ENCODE results near the gene LSAMP.

LSAMP gene

GRCh38 chr3:115999613-116000012 is 445.7 kb downstream of the LSAMP start:
- POLR2A ChIA-PET, result no interaction called here
- Histone ChIP-seq H3K4me1 (ENCODE audit: control insufficient read depth, insufficient read depth, low read length) (no peaks in the 10 kb centered on the region), H3K9me3 (ENCODE audit: control insufficient read depth, insufficient read depth, low read depth, low read length) (no peaks in the 10 kb centered on the region), H3K36me3 (ENCODE audit: control insufficient read depth in 2 of 2, insufficient read depth in 1 of 2, low read length in 2 of 2) (no peaks in the 10 kb centered on the region), H3K4me3 (ENCODE audit: low read depth, low read length) (no peak overlapping the region), H3K27ac (ENCODE audit: extremely low read depth, low read depth, low read length) (no peak overlapping the region)
- TF ChIP-seq ZNF660 (tag by site-specific recombination; IDR thresholded peaks at IDR 0.05) (no peak), GLI4 (tag by site-specific recombination; IDR thresholded peaks at IDR 0.05) (no peak), ZIC2 (tag by site-specific recombination; IDR thresholded peaks at IDR 0.05) (0 out of 2 replicates have a peak, but pooled peaks have one; percentile 18), ZNF404 (tag by site-specific recombination; IDR thresholded peaks at IDR 0.05) (no peak), KLF10 (tag by site-specific recombination; IDR thresholded peaks at IDR 0.05) (no peak), KLF17 (tag by site-specific recombination; IDR thresholded peaks at IDR 0.05) (no peak)
- TF ChIP-seq, protein P1, sequence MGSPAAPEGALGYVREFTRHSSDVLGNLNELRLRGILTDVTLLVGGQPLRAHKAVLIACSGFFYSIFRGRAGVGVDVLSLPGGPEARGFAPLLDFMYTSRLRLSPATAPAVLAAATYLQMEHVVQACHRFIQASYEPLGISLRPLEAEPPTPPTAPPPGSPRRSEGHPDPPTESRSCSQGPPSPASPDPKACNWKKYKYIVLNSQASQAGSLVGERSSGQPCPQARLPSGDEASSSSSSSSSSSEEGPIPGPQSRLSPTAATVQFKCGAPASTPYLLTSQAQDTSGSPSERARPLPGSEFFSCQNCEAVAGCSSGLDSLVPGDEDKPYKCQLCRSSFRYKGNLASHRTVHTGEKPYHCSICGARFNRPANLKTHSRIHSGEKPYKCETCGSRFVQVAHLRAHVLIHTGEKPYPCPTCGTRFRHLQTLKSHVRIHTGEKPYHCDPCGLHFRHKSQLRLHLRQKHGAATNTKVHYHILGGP (tag by site-specific recombination; IDR thresholded peaks at IDR 0.05), result no peak
- CTCF ChIA-PET, result interaction anchor here (1.0 kb wide), 1 partner anchor 163 kb away, joined by 3 read pairs; no protein-coding TSS in a partner anchor

DNA sequence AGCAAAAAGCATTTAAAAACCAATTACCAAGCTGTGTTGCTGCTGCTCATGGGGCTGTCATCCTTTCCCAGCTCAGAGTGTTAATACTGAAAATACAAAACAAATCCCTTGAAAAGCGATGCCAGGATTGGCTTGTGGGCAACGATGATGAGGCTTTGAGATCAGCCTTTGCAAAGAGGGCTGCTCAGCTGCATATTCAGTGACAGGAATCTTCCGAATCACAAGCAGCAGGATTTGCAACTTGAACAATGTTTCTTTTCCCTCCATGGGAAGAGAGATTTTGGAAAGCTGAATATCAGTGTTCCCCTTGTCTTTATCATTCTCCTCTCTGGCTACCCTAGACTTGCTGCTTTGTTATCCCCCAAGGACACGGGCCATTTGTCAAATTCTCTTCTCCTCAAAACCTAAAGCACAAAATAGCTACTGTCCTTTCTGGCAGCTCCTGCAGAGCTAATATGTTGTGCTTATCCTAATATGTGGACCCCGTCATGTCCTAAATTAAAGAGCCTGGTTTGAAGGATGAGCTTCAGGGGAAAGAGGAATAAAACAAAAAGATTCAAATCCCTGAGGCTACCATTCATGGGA is 446.2 kb downstream of the LSAMP start:
- POLR2A ChIA-PET, result no interaction called here

GRCh38 chr3:115996420-115997108 is 448.7 kb downstream of the LSAMP start:
- Histone ChIP-seq H3K4me1 (ENCODE audit: control insufficient read depth, insufficient read depth, low read length) (no peaks in the 10 kb centered on the region), H3K36me3 (ENCODE audit: control insufficient read depth in 2 of 2, insufficient read depth in 1 of 2, low read length in 2 of 2) (no peaks in the 10 kb centered on the region), H3K4me3 (ENCODE audit: low read depth, low read length) (no peak overlapping the region), H3K27ac (ENCODE audit: extremely low read depth, low read depth, low read length) (no peak overlapping the region), H3K9me3 (ENCODE audit: control insufficient read depth, insufficient read depth, low read depth, low read length) (no peaks in the 10 kb centered on the region)
- ChIA-PET POLR2A (no interaction called here), CTCF (no interaction called here)
- no peak for TF ChIP-seq WT1 (tag by site-specific recombination; IDR thresholded peaks at IDR 0.05)
- TF ChIP-seq ZFP69B (tag by site-specific recombination; IDR thresholded peaks at IDR 0.05), result no peak
- no peak for TF ChIP-seq ZNF37A (tag by site-specific recombination; IDR thresholded peaks at IDR 0.05)
- TF ChIP-seq ZNF660 (tag by site-specific recombination; IDR thresholded peaks at IDR 0.05), result no peak
- no peak for TF ChIP-seq ZNF701 (tag by site-specific recombination; IDR thresholded peaks at IDR 0.05)
- no peak for TF ChIP-seq ZNF76 (tag by site-specific recombination; IDR thresholded peaks at IDR 0.05; ENCODE audit: borderline replicate concordance, low read depth)
- no peak for TF ChIP-seq KLF9 (tag by site-specific recombination; IDR thresholded peaks at IDR 0.05; ENCODE audit: low read depth)
- no peak for TF ChIP-seq EGR2 (tag by site-specific recombination; IDR thresholded peaks at IDR 0.05; ENCODE audit: low read depth)

More for the DNA sequence above, 446.2 kb downstream of the LSAMP start:
- H3K36me3 ChIP-seq (ENCODE audit: control insufficient read depth in 2 of 2, insufficient read depth in 1 of 2, low read length in 2 of 2), result no peaks in the 10 kb centered on the region
- no peaks in the 10 kb centered on the region for H3K9me3 ChIP-seq (ENCODE audit: control insufficient read depth, insufficient read depth, low read depth, low read length)
- CTCF ChIA-PET, result interaction anchor here (1.0 kb wide), 1 partner anchor 163 kb away, joined by 3 read pairs; no protein-coding TSS in a partner anchor
- no peak overlapping the region for H3K27ac ChIP-seq (ENCODE audit: extremely low read depth, low read depth, low read length)
- H3K4me3 ChIP-seq (ENCODE audit: low read depth, low read length), result no peak overlapping the region
- TF ChIP-seq ZNF354C (tag by site-specific recombination; IDR thresholded peaks at IDR 0.05; ENCODE audit: borderline replicate concordance, low read depth), result no peak
- no peak for TF ChIP-seq PRDM1 (tag by site-specific recombination; IDR thresholded peaks at IDR 0.05)
- TF ChIP-seq ZNF335 (tag by site-specific recombination; conservative IDR thresholded peaks at IDR 0.05), result no peak
- TF ChIP-seq ZNF558 (tag by site-specific recombination; IDR thresholded peaks at IDR 0.05), result no peak
- TF ChIP-seq ZNF112 (tag by site-specific recombination; IDR thresholded peaks at IDR 0.05), result no peak
- TF ChIP-seq ZNF404 (tag by site-specific recombination; IDR thresholded peaks at IDR 0.05), result no peak
- TF ChIP-seq ZNF843 (tag by site-specific recombination; IDR thresholded peaks at IDR 0.05), result no peak
- TF ChIP-seq ZNF548 (tag by site-specific recombination; IDR thresholded peaks at IDR 0.05), result no peak
- H3K4me1 ChIP-seq (ENCODE audit: control insufficient read depth, insufficient read depth, low read length), result no peaks in the 10 kb centered on the region
